Liver (tissue), 9 donors: ENCODE data around the gene RHNO1. TPM values are rescaled to one million over a fixed set of nuclear protein-coding genes. Genes with fewer than 3 reads are reported as not detected.

ENCODE experiments used
- DNase-seq: peaks from one replicate; pipeline ENCODE4 v3.0.0-alpha.2; 2017; ENCODE audit warnings: low spot score
- H3K27ac ChIP-seq, 2 donors: one replicate each; pipeline ENCODE4 v1.7.0; 2013; ENCODE audit warnings: inconsistent platforms in 2 of 2, low read length in 2 of 2, control low read depth in 1 of 2, low read depth in 1 of 2, mild to moderate bottlenecking in 1 of 2
- H3K27me3 ChIP-seq, 4 donors: one replicate each; pipeline versions ENCODE4 v1.6.1 to v1.7.0; 2013; ENCODE audit warnings: low read length in 3 of 4, inconsistent platforms in 1 of 4, mild to moderate bottlenecking in 1 of 4, moderate library complexity in 1 of 4; ENCODE audit not compliant: control insufficient read depth in 4 of 4, insufficient read depth in 4 of 4
- H3K36me3 ChIP-seq, 4 donors: one replicate each; pipeline versions ENCODE4 v1.6.1 to v1.7.0; 2013; ENCODE audit warnings: low read length in 3 of 4, mild to moderate bottlenecking in 3 of 4, low read depth in 1 of 4, moderate library complexity in 1 of 4; ENCODE audit not compliant: control insufficient read depth in 4 of 4, insufficient read depth in 3 of 4
- H3K4me1 ChIP-seq, 4 donors: one replicate each; pipeline versions ENCODE4 v1.6.1 to v1.7.0; 2013; ENCODE audit warnings: low read length in 3 of 4, mild to moderate bottlenecking in 3 of 4, moderate library complexity in 1 of 4; ENCODE audit not compliant: control insufficient read depth in 4 of 4, insufficient read depth in 4 of 4
- H3K4me3 ChIP-seq, 3 donors: one replicate each; pipeline versions ENCODE4 v1.6.1 to v1.7.0; 2013; ENCODE audit warnings: low read length in 3 of 3, control low read depth in 1 of 3, low read depth in 1 of 3, mild to moderate bottlenecking in 1 of 3
- H3K9ac ChIP-seq, 2 donors: one replicate each; pipeline ENCODE4 v1.7.0; 2013; ENCODE audit warnings: low read length in 2 of 2, mild to moderate bottlenecking in 2 of 2, moderate library complexity in 2 of 2, control low read depth in 1 of 2, low read depth in 1 of 2
- H3K9me3 ChIP-seq, 4 donors: one replicate each; pipeline versions ENCODE4 v1.6.1 to v1.7.0; 2013; ENCODE audit warnings: low read length in 3 of 4; ENCODE audit not compliant: control insufficient read depth in 4 of 4
- ATF3 ChIP-seq: IDR thresholded peaks from 2 replicates; pipeline ENCODE4 v1.6.1; 2016; ENCODE audit warnings: antibody characterized with exemption
- CTCF ChIP-seq: fragments of 150-350 bp; IDR thresholded peaks from 2 replicates; pipeline ENCODE4 v1.5.1; 2017; ENCODE audit warnings: improper control_type of control experiment, low read depth, low read length; ENCODE audit not compliant: missing input control
- FOXA1 ChIP-seq: IDR thresholded peaks from 2 replicates; pipeline ENCODE4 v1.6.1; 2016; ENCODE audit warnings: antibody characterized with exemption
- GABPA ChIP-seq, 2 donors: IDR thresholded peaks in 1 of 2; conservative IDR thresholded peaks in 1 of 2; 2 replicates each; pipeline ENCODE4 v1.6.1; 2016; ENCODE audit warnings: antibody characterized with exemption in 2 of 2, mild to moderate bottlenecking in 1 of 2, moderate library complexity in 1 of 2
- JUND ChIP-seq, 2 donors: IDR thresholded peaks; 2 replicates each; pipeline ENCODE4 v1.6.1; 2016; ENCODE audit warnings: antibody characterized with exemption in 2 of 2
- NR2F2 ChIP-seq: IDR thresholded peaks from 2 replicates; pipeline ENCODE4 v1.6.1; 2016; ENCODE audit warnings: antibody characterized with exemption
- RAD21 ChIP-seq, 2 donors: IDR thresholded peaks; 2 replicates each; pipeline ENCODE4 v1.6.1; 2016; ENCODE audit warnings: antibody characterized with exemption in 2 of 2, mild to moderate bottlenecking in 2 of 2
- REST ChIP-seq: IDR thresholded peaks from 2 replicates; pipeline ENCODE4 v1.6.1; 2016; ENCODE audit warnings: antibody characterized with exemption, mild to moderate bottlenecking
- YY1 ChIP-seq: IDR thresholded peaks from 2 replicates; pipeline ENCODE4 v1.6.1; 2016; ENCODE audit warnings: antibody characterized with exemption, mild to moderate bottlenecking
- ZBTB33 ChIP-seq: IDR thresholded peaks from 2 replicates; pipeline ENCODE4 v1.6.1; 2016; ENCODE audit warnings: antibody characterized with exemption
- WGBS: extraction: QIAGEN DNeasy Blood & Tissue Kit; methylation state at CpG from one replicate; pipeline ENCODE4 v1.1.7; 2013; 5-methylcytosine and 5-hydroxymethylcytosine counted together
- polyA plus RNA-seq, 2 donors: library from polyadenylated mRNA; stranded (reverse) in 1 of 2; unstranded in 1 of 2; fragments of 200-250 nt in 1 of 2; fragments of >200 nt in 1 of 2; fragmentation: Nextera tagmentation in 1 of 2; extraction: Ambion mirVana in 1 of 2; gene quantifications; one replicate each; pipeline versions ENCODE4 v1.2.1 to v1.2.3, GENCODE V29; 2013 to 2015
- total RNA-seq, 2 donors: library from RNA; depleted of rRNA; stranded (reverse); fragments of >200 nt; gene quantifications; one replicate each; pipeline ENCODE4 v1.2.3, GENCODE V29; 2014
- donor health status: healthy.
- donor health status: healthy.
- donor health status: healthy.
- donor health status: healthy.
- donor health status: healthy.

The RHNO1 gene
- total and polyA plus RNA-seq, 4 donors = 1.4 to 14.5 (median 2.8) TPM

GRCh38 chr12:2892246-2892645 lies 15.2 kb downstream of the RHNO1 start:
- Histone ChIP-seq H3K4me1 (peaks cover 0 to 9% (median 4%) of the 10 kb centered on the region in 4 donors), H3K4me3 (no peak overlapping the region), H3K9ac (no peak overlapping the region)

GRCh38 chr12:2893007-2893406 lies 16.0 kb downstream of the RHNO1 start:
- WGBS = 97% methylated on average over 8 of the region's 8 CpGs
- DNase-seq = no peak
- no peak overlapping the region for H3K9ac ChIP-seq
- no peak overlapping the region for H3K27ac ChIP-seq
- no peaks in the 10 kb centered on the region for H3K36me3 ChIP-seq
- H3K4me3 ChIP-seq = no peak overlapping the region
- H3K9me3 ChIP-seq = no peaks in the 10 kb centered on the region
- TF ChIP-seq GABPA (IDR thresholded peaks at IDR 0.05 in 1 of 2, conservative IDR thresholded peaks at IDR 0.05 in 1 of 2) (no peak), FOXA1 (no peak), JUND (IDR thresholded peaks at IDR 0.05) (peak in 1 of 2 donors; percentile 49), REST (no peak), CTCF (no peak), ATF3 (no peak), RAD21 (IDR thresholded peaks at IDR 0.05) (no peak), YY1 (no peak)
- H3K27me3 ChIP-seq = no peaks in the 10 kb centered on the region
- H3K4me1 ChIP-seq = peaks cover 0 to 9% (median 4%) of the 10 kb centered on the region in 4 donors

More at GRCh38 chr12:2892246-2892645, 15.2 kb downstream of the RHNO1 start:
- TF ChIP-seq REST (no peak), NR2F2 (no peak), RAD21 (IDR thresholded peaks at IDR 0.05) (no peak), ZBTB33 (no peak)
- Histone ChIP-seq H3K27me3 (no peaks in the 10 kb centered on the region), H3K36me3 (no peaks in the 10 kb centered on the region), H3K27ac (no peak overlapping the region), H3K9me3 (no peaks in the 10 kb centered on the region)
- 84% methylated on average over 12 of the region's 12 CpGs for whole genome bisulfite sequencing
- DNase-seq = no peak
